Vagina (tissue), 2 donors: ENCODE measurements around the gene LYPD4. TPM values are rescaled to one million over a fixed set of nuclear protein-coding genes. Genes with fewer than 3 reads are reported as not detected.

ENCODE experiments used
- DNase-seq, 2 donors: peaks; one replicate each; pipeline ENCODE4 v3.0.0-alpha.2; 2017; ENCODE audit errors: extremely low spot score in 2 of 2
- H3K27ac ChIP-seq: fragments of 200-600 bp; sonication (generic); one replicate; pipeline ENCODE4 v1.5.1; 2019
- H3K27me3 ChIP-seq: fragments of 200-600 bp; sonication (generic); one replicate; pipeline ENCODE4 v1.5.1; 2019
- H3K36me3 ChIP-seq, 2 donors: fragments of 200-600 bp; sonication (generic); one replicate each; pipeline ENCODE4 v1.5.1; 2017 to 2019
- H3K4me1 ChIP-seq: fragments of 200-600 bp; sonication (generic); one replicate; pipeline ENCODE4 v1.5.1; 2019
- H3K4me3 ChIP-seq, 2 donors: fragments of 200-600 bp; sonication (generic); 1 replicate in 1 of 2; 2 replicates in 1 of 2; pipeline ENCODE4 v1.5.1; 2016 to 2019
- H3K9me3 ChIP-seq: fragments of 200-600 bp; sonication (generic); one replicate; pipeline ENCODE4 v1.5.1; 2019
- POLR2A ChIP-seq, 2 donors: fragments of 450-650 bp; IDR thresholded peaks; one replicate each; pipeline ENCODE4 v1.6.1; 2017; ENCODE audit warnings: antibody characterized with exemption in 2 of 2, mild to moderate bottlenecking in 2 of 2, moderate library complexity in 2 of 2
- POLR2AphosphoS5 ChIP-seq, 2 donors: sonication (generic); formaldehyde crosslinking; IDR thresholded peaks; one replicate each; pipeline ENCODE4 v1.9.0; 2017; ENCODE audit warnings: antibody characterized with exemption in 2 of 2, mild to moderate bottlenecking in 2 of 2, low read depth in 1 of 2; ENCODE audit not compliant: insufficient read depth in 1 of 2
- intact Hi-C: fragments of 100-400 bp; cut with DNase I; formaldehyde crosslinking; loops from one replicate; pipeline ENCODE4 v1.15.1; 2023
- total RNA-seq: library from RNA; depleted of rRNA; stranded (reverse); fragments of >200 nt; gene quantifications from one replicate; pipeline ENCODE4 v1.2.3, GENCODE V29; 2016
- TF ChIP-seq, protein P1 (sequence below), 3 experiments: fragments of 450-650 bp in 2 of 3; fragments of 200-600 bp in 1 of 3; sonication (generic) in 1 of 3; IDR thresholded peaks; one replicate each; pipeline ENCODE4 v1.5.1; 2017 to 2019; ENCODE audit warnings: antibody characterized with exemption in 3 of 3, mild to moderate bottlenecking in 2 of 3, moderate library complexity in 2 of 3

Gene LYPD4
- total RNA-seq, 1 donor from 2014 or later = not detected

DNA sequence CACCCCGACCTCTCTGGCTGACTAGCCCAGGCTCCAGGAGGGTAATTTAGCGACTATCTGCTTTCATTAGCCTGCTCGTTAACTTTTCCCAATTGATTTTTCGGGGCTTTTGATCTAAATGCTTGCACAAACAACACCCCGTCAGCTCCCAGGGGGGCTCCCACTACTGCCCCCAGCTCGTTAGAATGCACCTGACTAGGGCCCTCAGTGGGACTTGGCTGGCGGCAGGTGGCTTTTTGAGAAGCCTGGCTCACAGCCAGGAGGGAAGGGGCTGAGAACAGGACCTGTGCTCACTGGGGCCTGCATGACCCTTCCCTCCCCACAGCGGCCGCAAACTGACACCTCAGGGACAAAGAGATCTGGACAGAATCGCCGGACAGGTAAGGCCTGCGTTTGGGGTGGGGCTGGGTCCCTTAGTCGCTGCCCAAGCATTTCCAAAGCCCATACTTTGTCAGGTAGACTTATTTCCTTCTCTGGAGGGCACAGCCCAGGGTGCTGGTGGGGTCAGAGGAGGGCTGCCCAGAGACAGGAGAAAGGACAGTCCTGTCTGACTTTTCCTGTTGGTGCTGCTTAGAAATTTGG, 25.0 kb upstream of the LYPD4 start:
- Histone ChIP-seq H3K27ac (no peak overlapping the region), H3K4me1 (peaks cover 38% of the 10 kb centered on the region), H3K9me3 (no peaks in the 10 kb centered on the region), H3K4me3 (no peak overlapping the region), H3K27me3 (no peaks in the 10 kb centered on the region), H3K36me3 (peaks cover 3 to 52% of the 10 kb centered on the region in 2 donors)
- TF ChIP-seq, protein P1, sequence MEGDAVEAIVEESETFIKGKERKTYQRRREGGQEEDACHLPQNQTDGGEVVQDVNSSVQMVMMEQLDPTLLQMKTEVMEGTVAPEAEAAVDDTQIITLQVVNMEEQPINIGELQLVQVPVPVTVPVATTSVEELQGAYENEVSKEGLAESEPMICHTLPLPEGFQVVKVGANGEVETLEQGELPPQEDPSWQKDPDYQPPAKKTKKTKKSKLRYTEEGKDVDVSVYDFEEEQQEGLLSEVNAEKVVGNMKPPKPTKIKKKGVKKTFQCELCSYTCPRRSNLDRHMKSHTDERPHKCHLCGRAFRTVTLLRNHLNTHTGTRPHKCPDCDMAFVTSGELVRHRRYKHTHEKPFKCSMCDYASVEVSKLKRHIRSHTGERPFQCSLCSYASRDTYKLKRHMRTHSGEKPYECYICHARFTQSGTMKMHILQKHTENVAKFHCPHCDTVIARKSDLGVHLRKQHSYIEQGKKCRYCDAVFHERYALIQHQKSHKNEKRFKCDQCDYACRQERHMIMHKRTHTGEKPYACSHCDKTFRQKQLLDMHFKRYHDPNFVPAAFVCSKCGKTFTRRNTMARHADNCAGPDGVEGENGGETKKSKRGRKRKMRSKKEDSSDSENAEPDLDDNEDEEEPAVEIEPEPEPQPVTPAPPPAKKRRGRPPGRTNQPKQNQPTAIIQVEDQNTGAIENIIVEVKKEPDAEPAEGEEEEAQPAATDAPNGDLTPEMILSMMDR (IDR thresholded peaks at IDR 0.05) = no peak
- TF ChIP-seq POLR2A (IDR thresholded peaks at IDR 0.05) = no peak
- TF ChIP-seq POLR2AphosphoS5 (IDR thresholded peaks at IDR 0.05; ENCODE audit: insufficient read depth in 1 of 2, low read depth in 1 of 2) = no peak
- no peak for DNase-seq
- intact Hi-C loops = no loop called here

DNA sequence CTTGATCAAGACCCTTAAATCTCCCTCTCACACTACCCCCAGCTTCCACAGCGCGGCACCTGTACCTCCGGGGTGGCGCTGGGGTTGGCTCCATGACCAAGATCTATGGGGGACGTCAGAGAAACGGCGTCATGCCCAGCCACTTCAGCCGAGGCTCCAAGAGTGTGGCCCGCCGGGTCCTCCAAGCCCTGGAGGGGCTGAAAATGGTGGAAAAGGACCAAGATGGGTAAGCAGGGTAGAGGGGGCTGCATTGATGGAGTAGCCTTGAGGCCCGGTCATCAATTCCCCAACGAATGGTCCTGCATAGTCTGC, 24.5 kb upstream of the LYPD4 start:
- Histone ChIP-seq H3K4me1 (peaks cover 43% of the 10 kb centered on the region), H3K27me3 (no peaks in the 10 kb centered on the region), H3K36me3 (peaks cover 3 to 57% of the 10 kb centered on the region in 2 donors), H3K9me3 (no peaks in the 10 kb centered on the region), H3K4me3 (no peak overlapping the region), H3K27ac (no peak overlapping the region)
- DNase-seq = no peak
- intact Hi-C loops = no loop called here
- TF ChIP-seq, protein P1 (IDR thresholded peaks at IDR 0.05) = no peak
- TF ChIP-seq POLR2AphosphoS5 (IDR thresholded peaks at IDR 0.05; ENCODE audit: insufficient read depth in 1 of 2, low read depth in 1 of 2) (no peak), POLR2A (IDR thresholded peaks at IDR 0.05) (no peak)

DNA sequence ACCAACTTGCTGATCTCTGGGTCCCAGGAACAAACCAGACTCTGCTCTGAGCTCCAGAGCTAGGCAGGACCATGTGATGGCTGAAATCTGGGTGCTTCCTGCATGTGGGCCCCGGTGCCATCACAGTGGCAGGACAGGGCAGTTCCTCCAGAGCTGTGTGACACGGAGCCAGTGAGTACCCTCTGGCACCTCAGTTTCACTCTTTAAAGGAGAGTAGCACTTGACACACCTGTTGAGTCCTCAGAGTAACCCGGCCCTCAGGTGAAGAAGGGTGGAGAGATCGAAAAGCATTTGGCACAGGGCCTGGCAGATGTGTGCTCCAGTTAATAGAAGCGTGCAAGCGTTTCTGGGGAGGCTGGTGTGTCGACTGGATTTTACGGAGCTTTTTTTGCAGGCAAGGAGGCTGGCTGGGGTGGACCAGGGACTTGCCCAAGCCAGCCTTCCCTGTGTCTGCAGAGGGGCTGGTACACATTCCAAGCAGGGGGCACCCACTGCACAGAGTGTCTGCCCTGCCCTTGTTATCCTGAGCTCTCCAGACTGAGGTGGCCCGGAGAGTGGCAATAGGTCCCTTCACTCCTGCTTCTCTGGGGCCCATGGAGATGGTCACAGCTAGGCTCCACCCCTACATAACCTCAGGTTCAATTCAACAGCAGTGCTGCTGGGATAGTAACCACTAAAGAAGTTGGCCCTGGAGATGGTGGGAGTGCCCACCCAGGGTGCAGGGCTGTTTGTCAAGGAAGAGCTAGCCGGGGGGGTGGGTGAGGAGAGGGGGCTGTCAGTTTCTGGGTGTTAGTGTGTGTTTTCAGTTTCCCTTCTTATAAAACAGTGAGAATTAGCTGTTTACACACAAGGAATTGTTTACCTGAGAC, 23.9 kb upstream of the LYPD4 start:
- Histone ChIP-seq H3K36me3 (peaks cover 3 to 63% of the 10 kb centered on the region in 2 donors), H3K4me3 (no peak overlapping the region), H3K4me1 (peaks cover 48% of the 10 kb centered on the region), H3K27ac (no peak overlapping the region), H3K9me3 (no peaks in the 10 kb centered on the region), H3K27me3 (no peaks in the 10 kb centered on the region)
- intact Hi-C loops = no loop called here
- TF ChIP-seq, protein P1 (IDR thresholded peaks at IDR 0.05) = no peak
- TF ChIP-seq POLR2A (IDR thresholded peaks at IDR 0.05) (no peak), POLR2AphosphoS5 (IDR thresholded peaks at IDR 0.05; ENCODE audit: insufficient read depth in 1 of 2, low read depth in 1 of 2) (no peak)
- DNase-seq = no peak

- Histone ChIP-seq H3K27ac (no peak overlapping the region), H3K4me1 (peaks cover 68% of the 10 kb centered on the region), H3K36me3 (peaks cover 3 to 69% of the 10 kb centered on the region in 2 donors), H3K9me3 (no peaks in the 10 kb centered on the region), H3K27me3 (no peaks in the 10 kb centered on the region), H3K4me3 (no peak overlapping the region)
- no peak for TF ChIP-seq POLR2A (IDR thresholded peaks at IDR 0.05)
- no peak for TF ChIP-seq POLR2AphosphoS5 (IDR thresholded peaks at IDR 0.05; ENCODE audit: insufficient read depth in 1 of 2, low read depth in 1 of 2)
- TF ChIP-seq, protein P1 (IDR thresholded peaks at IDR 0.05) = no peak
- intact Hi-C loops = no loop called here
- DNase-seq = no peak
Observed at GRCh38 chr19:41866284-41866683, 21.8 kb upstream of the LYPD4 start.

DNA sequence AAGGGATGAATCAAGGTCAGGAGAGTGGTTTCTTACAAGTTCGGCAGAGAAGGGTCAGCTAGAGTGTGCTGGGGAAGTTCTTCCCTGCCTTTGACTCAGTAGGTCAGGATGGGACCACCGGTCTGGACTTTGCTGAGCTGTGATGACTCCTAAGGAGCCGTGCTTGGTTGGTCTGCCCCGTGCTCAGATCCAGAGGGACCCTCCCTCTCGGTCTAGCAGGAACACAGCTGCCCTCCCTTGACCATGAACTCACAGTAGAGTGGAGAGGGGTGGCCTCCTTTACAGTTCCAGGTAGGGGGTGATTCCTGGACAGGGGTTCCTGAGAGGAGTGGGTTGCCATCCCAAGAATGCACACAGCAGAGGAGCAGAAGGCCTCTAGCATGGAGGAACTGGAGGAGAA, 19.9 kb upstream of the LYPD4 start:
- Histone ChIP-seq H3K9me3 (no peaks in the 10 kb centered on the region), H3K27ac (no peak overlapping the region), H3K36me3 (peaks cover under 1 to 50% of the 10 kb centered on the region in 2 donors), H3K4me3 (no peak overlapping the region), H3K4me1 (peaks cover 76% of the 10 kb centered on the region), H3K27me3 (no peaks in the 10 kb centered on the region)
- no peak for DNase-seq
- TF ChIP-seq, protein P1 (IDR thresholded peaks at IDR 0.05) = no peak
- TF ChIP-seq POLR2AphosphoS5 (IDR thresholded peaks at IDR 0.05; ENCODE audit: insufficient read depth in 1 of 2, low read depth in 1 of 2) (no peak), POLR2A (IDR thresholded peaks at IDR 0.05) (no peak)
- intact Hi-C loops = no loop called here
